Right lung (tissue), 5 donors: ENCODE results near the gene UPK1B. TPM values are rescaled to one million over a fixed set of nuclear protein-coding genes. Genes with fewer than 3 reads are reported as not detected.
"Not testable (repeated sequence)": the region's sequence is repeated elsewhere in the genome, so short reads cannot be mapped to it uniquely, and the experiment has no call there.

ENCODE experiments used
- DNase-seq, 2 donors: peaks; one replicate each; pipeline ENCODE4 v3.0.0-alpha.2; 2013
- polyA plus RNA-seq, 5 donors: library from polyadenylated mRNA; unstranded; fragments of 120-200 nt; gene quantifications; one replicate each; pipeline versions ENCODE4 v1.2.1 to v1.2.3, GENCODE V29; 2013; ENCODE audit warnings: inconsistent platforms in 1 of 5, low replicate concordance in 1 of 5; ENCODE audit not compliant: insufficient read length in 5 of 5, insufficient read depth in 1 of 5

The UPK1B gene
- polyA plus RNA-seq, 5 donors, result 0.09 to 0.99 (median 0.31) TPM

DNA sequence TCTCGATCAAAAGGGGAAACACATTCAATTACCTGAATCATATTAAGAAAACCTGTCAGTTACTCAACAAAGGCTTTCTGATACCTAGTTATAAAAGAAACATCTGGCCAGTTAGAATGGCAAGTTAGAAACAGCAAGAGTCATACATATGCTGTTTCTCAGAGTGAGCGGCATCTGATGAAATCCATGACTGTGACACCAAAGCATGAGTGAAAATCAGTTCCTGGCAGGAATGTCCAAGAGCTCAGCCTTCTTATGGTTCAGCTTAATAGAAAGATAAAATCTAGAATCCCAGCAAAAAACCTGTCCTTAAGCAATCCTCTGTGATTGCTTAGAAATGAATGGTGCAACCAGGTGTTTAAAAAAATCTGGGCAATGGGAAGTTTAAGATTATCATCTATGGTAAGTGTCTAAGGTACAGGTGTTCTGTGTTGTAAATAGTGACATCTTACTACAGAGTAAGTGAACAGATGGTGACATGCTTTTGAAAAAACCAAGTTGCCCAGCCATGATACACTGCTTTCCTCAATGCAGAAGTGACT is 48.5 kb downstream of the UPK1B start:
- DNase-seq, result no peak

DNA sequence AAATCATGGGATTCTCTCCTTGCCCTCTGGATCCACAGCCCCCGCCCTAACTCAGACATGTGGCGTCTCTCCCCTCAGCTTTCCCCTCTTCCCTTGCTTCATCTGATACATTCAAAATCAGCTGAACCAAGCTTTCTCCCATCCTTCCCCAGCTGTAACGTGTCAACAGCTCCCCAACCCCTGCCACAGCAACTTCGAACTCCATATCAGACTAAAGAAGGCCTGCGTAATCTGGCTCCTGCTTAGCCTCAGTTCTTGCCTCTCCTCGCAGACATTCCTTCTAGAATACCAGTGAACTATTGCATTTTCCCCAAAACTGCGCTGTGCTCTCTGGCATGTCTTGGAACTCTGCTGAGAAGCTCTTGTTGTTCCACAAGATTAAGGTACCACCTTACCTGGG is 49.0 kb downstream of the UPK1B start:
- peak; percentile 49 to 52 for DNase-seq

DNA sequence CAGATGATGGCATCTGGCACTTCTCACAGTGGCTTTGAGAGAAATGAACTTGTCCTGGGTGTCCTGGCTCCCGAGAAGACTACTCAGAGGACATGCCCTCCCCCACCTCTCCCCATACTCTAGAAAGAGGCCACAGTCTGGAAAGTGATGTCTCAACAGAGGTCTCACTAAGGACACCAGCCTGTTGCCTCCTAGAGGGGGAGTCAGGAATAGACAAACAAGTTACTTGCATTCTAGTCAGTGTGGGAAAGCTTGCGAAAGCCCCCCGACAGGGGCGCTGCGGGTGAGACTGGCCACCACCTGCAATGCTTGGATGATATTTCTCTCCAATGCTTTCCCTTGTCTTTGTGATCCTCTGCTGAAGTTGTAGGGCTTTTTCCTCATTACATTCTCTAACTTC is 50.1 kb downstream of the UPK1B start:
- DNase-seq, result no peak

DNA sequence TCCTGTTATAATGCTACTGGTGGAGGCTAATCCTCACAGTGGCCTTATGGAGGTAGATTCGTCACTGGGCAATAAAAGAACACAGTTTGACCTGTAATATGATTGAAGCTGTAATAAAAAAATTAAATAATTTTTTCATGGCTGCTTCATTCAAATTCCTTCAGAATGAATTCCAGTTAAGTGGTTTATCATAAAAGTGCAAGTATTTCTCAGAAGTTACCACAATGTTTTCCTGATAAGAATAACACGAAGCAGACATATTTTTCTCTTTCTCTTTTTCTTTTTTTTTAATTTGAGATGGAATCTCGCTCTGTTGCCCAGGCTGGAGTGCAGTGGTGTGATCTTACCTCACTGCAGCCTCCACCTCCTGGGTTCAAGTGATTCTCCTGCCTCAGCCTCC is 51.7 kb downstream of the UPK1B start:
- no peak for DNase-seq

DNA sequence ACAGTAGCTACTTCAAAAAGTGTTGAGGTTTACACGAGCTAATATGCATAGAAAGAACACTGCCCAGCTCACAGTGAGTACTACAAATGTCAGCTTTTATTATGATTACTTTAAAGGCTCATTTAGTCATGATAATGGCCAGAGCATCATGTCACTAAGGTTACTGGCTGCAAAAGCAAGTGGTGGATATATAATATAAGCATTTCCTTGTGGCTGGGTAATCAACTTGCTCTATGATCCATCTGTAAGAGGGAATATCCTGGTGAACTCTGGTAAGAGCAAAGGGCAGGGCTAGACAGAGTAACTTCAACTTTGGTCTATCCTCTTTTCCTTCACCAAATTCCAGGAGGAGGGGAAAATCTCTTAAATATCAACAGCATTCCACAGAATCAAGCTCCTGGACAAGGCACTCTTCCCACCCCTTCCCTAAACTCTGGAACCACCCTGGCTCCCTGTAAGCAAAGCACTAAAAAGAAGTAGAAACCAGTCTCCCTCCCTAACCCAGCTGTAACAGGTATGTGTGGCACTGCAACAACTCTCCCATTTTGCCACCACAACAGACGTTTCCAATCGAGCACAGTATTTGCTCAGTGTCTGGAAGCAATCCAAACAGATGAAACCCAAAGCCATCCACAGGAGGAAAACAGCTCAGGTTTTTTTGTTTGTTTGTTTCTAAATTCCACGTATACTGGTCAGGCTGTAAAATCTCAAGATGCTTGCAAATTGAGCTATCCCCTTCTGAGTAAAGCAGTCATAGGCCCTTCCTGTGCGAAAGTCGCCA is 53.9 kb downstream of the UPK1B start:
- no peak for DNase-seq

DNA sequence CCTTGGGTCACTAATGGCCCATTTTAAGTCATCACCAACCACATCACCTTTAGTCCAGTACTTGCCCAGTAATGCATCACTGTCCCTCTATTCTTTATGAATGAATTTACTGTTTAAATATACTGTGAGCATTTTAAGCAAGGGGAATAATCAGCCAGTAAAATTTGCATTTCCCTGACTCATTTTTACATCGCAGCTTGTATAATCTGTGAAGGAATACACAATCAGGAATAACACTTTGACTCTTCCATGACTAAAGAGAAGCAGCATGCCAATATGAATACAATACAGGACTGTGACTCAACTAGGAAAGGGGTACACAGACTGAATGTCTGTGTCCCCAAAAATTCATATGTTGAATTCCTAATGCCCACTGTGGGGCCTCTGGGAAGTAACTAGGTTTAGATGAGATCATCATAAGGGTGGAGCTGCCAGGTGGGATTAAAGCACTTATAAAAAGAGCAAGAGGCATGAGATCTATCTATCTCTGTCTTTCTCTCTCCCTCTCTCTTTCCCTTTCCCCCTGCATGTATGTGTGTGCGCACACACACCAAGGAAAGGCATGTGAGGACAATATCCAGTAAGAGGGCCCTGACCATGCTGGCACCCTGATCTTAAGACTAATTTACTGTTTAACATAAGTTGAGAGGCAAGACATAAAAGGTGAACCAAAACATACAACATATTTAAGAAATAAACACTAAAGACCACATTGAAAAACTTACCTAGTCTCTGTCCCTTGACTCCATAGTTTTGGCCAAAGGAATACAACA is 55.2 kb downstream of the UPK1B start:
- no peak for DNase-seq

DNA sequence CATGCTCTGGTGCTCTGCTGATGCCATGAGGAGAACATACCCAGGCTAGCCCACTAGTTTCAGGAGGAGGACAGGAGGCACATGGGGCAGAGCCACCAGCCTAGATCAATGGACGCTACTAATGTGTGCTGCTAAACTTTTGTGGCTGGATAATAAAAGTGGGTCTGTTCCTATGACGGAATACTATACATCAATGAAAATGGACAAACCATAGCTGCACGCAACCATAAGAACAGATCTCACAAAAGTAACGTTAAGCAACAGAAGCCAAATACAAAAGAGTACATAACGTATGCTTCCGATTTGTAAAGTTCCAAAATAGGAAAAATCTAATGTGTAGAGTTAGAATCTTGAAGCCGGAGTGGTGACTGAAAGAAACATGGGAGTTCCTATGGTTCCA is 55.8 kb downstream of the UPK1B start:
- DNase-seq, result no peak

DNA sequence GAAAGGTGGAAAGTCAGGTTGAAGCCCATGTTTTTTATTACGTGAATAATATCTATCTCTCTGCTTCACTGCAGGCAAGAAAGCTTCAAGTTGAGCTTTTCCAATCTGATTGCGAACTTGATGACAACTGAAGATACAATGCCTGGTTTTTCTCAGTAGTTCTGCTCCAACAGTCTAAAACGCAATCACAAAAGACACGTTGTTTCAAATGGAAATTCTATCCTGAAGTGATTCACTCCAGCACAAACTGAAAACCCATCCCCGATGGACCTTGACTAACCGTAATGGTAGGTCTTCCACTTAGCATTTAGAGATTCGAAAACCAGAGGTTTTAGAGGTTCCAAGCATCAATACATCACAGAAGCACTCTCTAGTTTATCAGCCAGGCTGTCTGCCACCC is 56.7 kb downstream of the UPK1B start:
- no peak for DNase-seq

DNA sequence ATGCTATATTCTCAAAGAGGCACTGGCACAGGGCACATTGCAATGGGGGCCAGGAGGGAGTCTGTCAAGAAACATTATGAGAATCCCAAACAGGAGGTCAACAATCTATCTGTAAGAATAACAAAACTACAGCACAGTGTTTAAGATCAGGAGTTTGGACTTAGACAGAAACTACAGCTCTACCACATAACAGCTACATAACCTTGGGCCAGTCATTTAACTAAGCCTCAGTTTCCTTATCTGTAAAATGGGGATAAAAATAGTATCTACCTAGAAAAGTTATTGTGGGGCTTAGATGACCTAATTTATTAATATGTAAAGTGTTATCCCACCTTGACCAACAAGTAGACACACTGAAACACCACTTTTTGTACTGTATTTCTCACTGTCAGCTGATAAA is 57.3 kb downstream of the UPK1B start:
- DNase-seq, result no peak

DNA sequence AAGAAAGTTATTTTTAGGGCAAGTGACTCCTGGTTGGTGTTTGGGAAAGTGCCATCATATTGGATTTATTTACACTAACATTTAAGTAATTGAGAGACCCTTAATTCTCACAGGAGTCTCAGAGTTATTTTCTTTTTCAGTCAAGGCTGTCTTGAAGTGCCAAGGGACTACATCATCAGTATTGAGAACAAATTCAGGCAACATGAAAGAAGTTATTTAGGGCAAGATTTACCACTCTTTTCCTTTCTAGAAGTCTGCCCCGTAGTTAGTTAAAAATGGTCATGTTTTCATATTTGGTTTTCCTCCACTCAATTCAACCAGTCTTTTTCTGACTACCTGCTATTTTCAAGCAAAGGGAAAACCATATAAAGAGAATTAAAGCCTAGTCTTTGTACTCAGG is 61.2 kb downstream of the UPK1B start:
- no peak for DNase-seq

DNA sequence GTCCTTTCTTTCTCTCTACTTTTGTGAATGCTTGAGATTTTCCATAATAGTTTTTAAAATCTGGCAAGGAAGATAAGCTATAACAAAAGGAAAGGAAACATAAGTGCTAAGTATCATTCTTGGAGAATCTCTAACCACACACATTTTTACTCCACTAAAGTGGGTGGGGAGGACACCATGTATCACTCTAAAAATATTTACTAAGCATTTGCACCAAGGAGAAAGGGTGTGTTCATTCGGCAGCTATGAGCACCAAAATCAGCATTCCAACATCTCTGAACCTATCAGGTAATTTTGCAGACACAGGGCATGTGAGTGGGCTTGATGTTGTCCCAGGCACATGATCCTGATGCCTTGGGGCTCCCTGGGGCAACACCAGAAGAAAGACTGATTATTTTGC is 61.8 kb downstream of the UPK1B start:
- DNase-seq, result no peak

DNA sequence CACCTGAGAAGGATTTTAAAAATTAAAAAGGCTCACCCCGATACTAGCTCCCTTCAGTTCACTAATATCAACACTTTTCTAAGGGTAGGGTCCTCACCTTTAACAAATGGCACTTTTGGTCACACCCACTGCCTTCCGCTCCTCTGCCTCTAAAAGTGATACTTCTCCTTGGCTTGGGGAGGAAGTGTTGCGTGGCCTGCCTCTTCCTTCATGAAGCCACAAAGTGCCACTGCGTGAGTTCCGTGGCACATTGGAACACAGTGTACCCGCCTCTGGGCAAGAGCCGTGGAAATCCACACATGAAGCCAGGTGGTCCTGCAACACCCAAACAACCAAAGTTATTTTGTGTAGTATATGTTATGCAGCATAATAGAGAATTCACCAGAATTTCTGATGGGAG is 63.4 kb downstream of the UPK1B start:
- DNase-seq, result no peak

DNA sequence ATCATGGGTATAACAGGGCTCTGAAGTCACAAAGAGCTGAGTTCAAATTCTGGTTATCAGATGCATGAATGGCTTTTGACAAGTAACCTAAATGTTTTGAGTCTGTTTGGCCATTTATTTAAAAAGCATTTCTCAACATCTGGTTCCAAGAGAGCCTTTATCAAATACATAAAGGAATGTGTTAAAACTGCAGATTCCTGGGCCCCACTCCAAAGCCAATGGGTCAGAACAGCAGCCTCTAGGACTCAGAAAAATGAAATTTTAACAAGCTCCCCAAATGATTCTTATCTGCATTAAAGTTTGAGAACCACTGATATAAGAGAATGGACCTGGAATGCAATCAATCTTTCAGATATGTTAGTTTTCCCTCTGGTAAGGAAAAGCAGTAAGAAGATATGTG is 63.9 kb downstream of the UPK1B start:
- DNase-seq, result no peak

DNA sequence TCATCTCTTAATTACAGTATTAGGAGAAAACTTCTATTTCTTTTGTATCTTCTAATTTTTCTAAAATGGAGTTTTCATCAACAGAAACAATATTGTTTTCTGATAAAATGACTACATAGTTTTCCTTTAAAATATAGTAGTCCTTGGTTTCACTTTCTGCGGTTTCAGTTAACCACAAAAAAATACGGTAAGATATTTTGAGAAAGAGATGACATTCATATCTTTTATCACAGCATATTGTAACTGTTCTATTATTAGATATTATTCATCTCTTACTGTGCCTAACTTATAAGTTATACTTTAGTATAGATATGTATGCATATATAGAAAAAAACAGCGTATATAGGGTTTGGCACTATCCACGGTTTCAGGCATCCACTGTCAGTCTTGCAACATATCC is 65.0 kb downstream of the UPK1B start:
- DNase-seq, result no peak

DNA sequence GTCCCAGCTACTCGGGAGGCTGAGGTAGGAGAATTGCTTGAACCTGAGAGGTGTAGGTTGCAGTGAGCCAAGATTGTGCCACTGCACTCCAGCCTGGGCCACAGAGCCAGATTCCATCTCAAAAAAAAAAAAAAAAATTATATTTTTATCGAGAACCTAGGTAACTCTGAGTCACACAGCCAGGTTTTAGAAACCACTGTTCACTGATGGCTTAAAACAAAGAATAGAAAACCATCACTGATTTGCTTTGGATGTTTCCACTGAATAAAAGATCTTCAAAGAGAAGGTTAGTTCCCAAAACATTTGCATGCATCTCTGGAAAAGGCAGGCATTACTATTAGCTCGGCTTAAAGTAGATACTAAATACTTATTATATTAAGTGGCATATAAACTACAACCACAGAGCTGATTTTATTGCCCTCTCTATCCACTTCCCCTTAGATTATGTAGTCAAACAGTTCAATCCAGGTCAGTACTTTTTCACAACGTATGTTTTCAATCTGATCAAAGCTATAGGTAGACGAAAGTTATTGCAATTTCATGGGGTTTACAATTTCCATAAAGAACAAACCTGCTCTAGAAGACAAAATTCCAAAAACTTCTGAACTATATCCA is 65.9 kb downstream of the UPK1B start:
- DNase-seq, result no peak

DNA sequence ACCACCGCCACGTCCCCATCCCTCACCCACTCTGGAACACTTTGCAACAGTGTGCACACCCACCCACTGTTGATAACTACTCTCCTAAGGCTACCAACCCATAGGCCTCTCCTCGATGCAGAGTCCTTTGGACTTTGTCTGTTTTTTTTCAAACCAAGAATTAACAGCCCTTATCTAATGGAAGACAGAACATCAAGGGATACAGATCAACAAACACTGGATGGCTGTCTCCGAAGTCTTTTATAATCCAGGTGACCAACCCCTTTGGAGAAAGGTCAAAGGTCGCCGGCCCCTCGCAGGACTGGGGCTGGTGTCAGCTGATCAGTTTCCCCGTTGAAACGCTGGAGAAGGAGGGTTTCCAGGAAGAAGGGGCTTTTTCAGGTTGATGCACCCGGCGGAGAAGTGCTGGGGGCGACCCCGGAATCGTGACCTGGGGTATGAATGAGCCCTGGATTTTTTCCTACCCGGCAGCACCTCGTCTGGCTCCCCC is 66.7 kb downstream of the UPK1B start:
- peak in 1 of 2 donors; percentile 36 for DNase-seq

DNA sequence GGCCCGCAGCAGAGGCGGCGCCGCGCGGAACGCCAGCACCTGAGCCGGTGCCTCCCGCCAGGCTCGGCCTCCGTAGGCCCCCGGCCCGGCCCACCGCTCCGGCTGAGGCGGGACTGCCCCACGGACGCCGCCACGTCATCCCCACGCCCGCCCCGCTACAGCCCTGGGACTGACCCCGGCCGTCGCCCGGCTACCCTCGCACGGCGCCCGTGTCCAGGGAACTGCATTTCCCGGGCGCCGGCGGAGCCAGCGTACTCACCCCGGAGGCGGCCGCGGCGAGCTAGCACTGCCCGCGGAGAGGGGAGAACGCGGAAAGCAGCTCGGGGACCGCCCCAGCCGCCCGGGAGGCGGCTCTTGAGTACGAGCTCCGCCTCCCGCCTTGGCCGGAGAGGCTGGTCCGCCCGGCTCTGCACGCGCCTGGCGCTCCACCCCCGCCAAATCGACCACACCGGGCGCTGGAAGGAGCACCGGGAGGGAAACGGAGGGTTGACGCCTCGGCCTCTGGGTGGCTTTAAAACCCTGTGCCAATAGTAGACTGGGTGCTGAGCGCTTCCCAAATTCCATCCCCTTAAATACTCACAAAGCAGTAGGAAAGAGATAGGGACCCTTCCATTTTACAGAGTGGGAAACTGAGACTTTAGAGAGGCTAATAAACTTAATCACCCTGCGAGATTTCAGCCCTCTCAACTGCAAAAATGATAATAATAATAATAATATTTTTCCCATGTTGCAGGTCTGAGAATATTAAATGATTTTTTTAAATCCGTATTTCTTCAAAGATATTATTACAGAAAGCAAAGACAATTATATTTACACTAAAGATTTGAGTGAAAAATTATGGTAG is 67.4 kb downstream of the UPK1B start, which contains the start of gene B4GALT4:
Gene B4GALT4 (minus strand): TSS at position 288 of the 844 bp plus-strand sequence. CDS start 10,779 bp downstream, outside the sequence.
- peak; percentile 88 to 90 for DNase-seq

DNA sequence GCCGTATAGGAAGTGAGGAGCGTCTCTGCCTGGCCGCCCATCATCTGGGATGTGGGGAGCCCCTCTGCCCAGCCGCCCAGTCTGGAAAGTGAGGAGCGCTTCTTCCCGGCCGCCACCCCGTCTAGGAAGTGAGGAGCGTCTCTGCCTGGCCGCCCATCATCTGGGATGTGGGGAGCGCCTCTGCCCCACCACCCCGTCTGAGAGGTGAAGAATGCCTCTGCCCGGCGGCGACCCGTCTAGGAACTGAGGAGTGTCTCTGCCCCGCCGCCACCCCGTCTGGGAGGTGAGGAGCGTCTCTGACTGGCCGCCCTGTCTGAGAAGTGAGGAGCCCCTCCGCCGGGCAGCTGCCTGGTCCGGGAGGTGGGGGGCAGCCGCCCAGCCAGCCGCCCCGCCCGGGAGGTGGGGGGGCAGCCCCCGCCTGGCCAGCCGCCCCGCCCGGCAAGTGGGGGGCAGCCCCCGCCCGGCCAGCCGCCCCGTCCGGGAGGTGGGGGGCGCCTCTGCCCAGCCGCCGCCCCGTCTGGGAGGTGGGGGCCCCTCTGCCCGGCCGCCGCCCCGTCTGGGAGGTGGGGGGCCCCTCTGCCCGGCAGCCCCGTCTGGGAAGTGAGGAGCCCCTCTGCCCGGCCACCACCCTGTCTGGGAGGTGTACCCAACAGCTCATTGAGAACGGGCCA is 69.1 kb downstream of the UPK1B start:
- DNase-seq, result not testable (repeated sequence)

DNA sequence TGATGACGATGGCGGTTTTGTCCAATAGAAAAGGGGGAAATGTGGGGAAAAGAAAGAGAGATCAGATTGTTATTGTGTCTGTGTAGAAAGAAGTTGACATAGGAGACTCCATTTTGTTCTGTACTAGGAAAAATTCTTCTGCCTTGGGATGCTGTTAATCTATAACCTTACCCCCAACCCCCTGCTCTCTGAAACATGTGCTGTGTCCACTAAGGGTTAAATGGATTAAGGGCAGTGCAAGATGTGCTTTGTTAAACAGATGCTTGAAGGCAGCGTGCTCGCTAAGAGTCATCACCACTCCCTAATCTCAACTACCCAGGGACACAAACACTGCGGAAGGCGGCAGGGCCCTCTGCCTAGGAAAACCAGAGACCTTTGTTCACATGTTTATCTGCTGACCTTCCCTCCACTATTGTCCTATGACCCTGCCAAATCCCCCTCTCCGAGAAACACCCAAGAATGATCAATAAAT is 69.7 kb downstream of the UPK1B start:
- DNase-seq, result not testable (repeated sequence)

DNA sequence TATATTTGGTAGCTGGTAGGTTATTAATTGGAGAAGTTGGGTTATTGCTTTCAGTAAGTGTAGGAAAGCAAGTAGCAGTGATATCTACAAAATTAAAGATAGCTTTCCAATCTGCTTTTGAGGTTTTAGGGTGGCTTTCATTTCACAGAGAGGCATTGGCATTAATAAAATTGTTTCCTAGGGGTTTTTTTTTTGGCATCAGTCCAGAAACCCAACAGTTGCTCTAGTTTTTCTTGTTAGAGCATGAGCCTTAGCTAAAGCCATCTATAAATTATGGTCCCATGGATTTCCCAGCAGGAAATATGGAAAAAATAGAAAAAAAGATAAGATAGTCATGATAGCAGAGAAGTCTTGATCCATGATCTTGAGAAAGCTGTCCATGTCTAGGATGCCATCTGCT is 70.3 kb downstream of the UPK1B start:
- no peak for DNase-seq

DNA sequence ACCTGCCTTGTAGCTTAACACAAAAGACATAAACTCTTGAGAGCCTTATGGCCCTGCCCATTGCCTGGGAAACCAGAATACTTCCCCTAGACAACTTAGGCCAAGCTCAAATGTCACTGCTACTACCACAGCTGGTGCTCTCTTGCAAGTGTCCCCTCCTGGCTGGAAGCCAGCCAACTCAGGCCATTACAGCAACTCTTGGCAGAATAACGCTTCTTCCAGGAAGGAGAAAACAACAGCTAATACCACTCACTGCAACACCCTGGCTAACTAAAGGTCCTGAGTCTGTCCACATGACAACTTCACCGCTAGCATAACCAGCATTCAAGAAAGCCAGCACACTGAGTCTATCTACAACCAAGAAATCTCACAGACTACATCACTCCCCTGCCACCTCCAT is 72.4 kb downstream of the UPK1B start:
- DNase-seq, result peak in 1 of 2 donors; percentile 32
